ENCODE results near the gene CNTNAP2. TPM values are rescaled to one million over a fixed set of nuclear protein-coding genes. Genes with fewer than 3 reads are reported as not detected.
"Not testable (repeated sequence)": the region's sequence is repeated elsewhere in the genome, so short reads cannot be mapped to it uniquely, and the experiment has no call there.

CNTNAP2 gene
- total RNA-seq, 1 donor from 2014 or later: 1.9 TPM

- no peak for DNase-seq
Measured at GRCh38 chr7:146892151-146892550, 775.5 kb downstream of the CNTNAP2 start.

- no peak for DNase-seq
Measured at GRCh38 chr7:146894927-146895326, 778.3 kb downstream of the CNTNAP2 start.

DNA sequence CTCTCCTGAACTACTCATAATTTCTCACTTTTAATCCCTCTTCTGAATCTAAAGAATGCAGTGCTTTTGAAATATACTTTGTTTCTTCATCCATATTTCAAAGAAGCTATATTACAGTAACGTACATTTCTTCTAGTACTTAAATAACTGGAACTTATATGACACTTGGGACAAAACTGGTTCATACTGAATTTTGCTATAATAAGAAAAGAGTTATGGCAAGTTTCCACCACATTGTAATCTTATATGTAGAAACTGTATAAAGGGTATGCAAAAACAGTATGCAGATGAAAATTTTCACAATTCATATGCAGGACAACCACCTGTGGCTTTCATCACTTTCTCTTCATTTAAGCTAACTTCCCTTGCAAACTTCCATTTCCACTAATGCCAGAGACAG lies 785.7 kb downstream of the CNTNAP2 start:
- DNase-seq: no peak

GRCh38 chr7:146902728-146903127 lies 786.1 kb downstream of the CNTNAP2 start:
- no peak for DNase-seq

- not testable (repeated sequence) for DNase-seq
Measured at GRCh38 chr7:146905746-146906145, 789.1 kb downstream of the CNTNAP2 start.

DNA sequence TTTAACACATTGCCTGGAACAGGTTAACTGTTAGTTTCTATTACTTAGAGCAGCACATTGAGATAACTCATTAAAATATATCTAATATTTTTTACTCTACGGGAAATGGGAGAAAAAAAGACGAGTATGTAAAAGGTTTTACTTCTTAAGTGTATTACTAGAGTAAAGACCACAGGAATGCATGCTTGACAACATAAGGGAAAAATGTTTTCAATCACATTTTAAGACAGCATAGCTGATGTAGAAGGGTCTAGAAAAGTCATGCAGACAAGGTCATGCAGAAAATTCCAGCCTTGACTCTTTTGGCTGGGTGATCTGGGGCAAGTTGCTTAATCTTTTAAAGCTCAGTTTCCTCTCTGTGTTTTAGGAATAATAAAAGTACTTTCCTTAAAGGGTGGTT lies 806.2 kb downstream of the CNTNAP2 start:
- DNase-seq: no peak

DNA sequence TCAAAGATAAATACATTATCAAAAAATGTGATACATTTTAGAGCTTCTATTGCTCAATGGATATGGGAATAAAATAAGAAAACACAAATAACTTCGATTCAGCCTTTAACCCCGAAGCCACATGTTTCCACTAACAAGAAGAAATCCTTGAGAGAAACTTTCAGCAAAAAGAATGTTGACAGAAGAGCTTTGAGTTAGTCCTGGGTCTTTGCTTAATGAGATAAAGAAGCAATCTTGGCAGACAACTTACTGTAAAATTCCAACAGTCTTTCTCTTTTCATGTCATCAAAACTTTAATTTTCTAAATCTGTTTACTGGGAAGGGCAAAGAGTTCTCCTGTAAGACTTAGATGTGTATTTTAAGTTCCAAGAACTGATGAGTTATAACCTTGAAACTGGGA lies 810.2 kb downstream of the CNTNAP2 start:
- DNase-seq: peak; percentile 17

GRCh38 chr7:146937836-146938235 lies 821.2 kb downstream of the CNTNAP2 start:
- no peak for DNase-seq

DNA sequence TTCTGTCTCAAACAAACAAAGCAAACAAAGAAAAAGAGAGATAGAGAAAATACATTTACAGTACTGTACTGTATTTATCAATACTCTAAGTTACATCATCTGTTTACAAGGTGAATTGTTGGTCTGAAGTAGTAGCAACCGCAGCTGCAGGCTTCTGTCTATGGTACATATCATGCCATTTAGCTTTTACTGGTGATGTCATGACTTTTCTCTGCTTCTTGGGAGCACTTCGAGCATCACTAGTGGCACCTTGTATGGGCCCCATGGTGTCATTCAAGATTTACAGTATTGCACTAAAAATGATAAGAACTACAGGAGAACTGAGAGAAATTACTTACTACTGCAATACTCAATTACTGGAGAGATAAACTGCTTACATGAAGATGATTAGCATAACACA lies 826.9 kb downstream of the CNTNAP2 start:
- no peak for DNase-seq

- DNase-seq: no peak
Measured at GRCh38 chr7:146948703-146949102, 832.1 kb downstream of the CNTNAP2 start.

DNA sequence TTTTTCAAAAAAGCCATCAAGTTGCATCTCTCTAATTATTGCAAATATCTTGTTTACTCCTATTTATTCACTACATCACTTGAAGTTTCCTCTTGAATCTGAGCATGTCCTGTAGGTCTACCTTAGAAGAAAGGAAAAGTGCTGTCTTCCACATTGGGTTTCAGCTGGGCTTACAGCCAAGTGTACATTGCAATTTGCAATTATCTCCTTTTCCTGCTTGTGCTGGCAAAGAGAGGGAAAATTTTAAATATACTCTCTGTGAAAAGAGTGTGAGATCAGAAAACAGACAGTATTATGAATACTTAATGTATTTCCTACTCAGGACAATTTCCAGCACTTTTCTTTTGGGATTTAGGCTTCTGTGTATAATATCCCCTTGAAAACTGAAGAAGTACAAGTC lies 839.7 kb downstream of the CNTNAP2 start:
- no peak for DNase-seq

GRCh38 chr7:146956853-146957252 lies 840.3 kb downstream of the CNTNAP2 start:
- DNase-seq: no peak

DNA sequence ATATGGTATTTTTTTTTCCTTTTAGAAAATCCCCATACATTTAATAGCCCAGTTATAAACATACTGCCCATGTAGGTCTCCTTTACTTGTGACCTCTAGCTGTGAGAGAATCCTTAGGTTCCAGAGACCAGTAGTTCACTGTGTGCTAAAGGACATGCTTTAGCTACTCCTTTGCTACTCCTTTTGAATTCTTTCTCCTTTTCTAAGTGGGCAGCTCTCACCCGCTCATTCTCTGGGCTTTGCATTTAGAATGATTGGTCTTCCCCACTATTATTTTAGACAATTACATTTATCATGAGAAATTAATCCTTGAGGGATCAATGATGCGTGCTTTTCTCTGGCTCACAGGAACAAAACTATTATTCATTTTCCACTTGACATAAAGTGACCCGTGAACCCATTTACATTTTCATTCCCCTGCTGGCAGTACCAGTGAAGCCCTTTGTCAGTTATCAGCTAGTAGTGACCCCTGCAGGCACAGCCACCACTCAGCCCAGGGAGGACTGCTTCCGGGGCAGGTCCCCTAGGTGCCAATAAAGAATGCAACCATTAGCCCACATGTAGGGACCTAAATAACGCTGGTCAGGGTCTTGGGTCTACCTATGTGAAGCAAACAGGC lies 844.3 kb downstream of the CNTNAP2 start:
- no peak for DNase-seq

DNA sequence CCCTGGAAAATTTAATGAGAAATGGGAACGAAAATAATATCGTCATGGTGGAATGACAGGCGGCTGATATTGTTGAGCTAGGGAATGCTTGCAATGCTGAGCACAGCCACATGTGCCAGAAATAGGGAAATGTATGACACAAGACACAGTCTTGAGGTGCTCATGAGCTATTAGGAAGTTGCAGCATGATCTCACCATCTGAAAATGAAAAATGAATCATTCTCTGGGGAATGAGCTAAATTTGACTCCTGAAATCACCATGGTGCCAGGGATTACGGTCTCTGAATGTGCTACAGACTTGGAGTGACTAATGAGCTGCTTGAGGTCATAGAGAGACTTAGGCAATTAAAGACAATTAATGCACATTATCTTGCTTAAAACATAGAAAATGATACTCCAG lies 845.0 kb downstream of the CNTNAP2 start:
- DNase-seq: peak; percentile 5

DNA sequence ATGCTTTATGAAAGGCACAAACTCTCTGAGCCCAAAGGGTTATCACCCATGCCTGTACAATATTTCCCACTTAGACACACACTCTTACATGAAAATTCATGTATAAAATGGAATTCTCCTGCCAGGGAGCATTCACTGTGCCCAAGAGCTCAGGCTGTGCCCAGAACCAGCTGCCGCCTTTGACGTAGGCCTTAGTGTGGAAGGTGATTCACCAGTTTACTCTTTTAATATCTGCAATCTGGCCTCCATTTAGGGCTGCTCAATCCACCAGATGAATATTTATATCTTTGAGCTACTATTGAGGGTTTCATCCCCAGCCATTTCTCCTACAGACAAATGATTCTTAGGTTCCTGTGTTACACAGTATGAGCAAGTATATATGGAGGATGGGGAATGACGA lies 849.7 kb downstream of the CNTNAP2 start:
- no peak for DNase-seq

- DNase-seq: no peak
Measured at GRCh38 chr7:146982482-146982881, 865.9 kb downstream of the CNTNAP2 start.

DNA sequence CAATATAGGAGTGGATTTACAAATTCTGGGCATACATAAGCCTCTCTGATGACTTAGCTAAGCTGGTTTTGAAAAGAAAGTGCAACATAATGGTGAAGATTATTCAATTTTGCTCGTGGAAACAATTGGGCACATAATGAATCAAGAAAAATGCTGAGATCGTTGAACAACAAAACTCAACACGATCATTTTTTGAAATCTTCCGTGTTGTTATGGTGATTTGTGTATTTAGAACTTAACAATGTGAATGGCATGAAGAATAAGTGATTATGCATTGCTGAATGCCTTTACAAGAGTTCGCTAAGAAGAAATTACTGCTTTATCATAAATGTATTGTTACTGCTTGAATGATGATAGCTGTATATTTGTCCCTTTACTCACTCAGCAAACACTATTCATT lies 875.0 kb downstream of the CNTNAP2 start:
- DNase-seq: no peak

DNA sequence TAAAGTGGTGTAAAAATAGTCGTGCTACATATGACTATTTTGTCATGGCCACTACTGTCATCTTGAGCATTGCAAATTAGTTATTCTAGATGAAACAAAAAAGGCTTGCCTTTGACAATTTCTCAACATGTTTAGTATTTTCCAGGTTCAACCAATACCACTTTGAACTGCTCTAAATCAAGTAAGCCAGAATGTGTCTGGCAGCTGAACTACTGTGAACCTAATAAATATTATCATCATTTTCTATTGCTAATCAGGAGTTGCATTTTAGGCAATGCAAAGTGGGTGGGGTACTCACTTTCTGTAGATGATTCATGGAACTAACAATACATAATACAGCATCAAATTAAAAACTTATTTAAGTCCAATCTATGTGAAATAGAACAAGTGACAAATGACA lies 877.2 kb downstream of the CNTNAP2 start:
- DNase-seq: no peak

GRCh38 chr7:147008530-147008929 lies 891.9 kb downstream of the CNTNAP2 start:
- DNase-seq: no peak

DNA sequence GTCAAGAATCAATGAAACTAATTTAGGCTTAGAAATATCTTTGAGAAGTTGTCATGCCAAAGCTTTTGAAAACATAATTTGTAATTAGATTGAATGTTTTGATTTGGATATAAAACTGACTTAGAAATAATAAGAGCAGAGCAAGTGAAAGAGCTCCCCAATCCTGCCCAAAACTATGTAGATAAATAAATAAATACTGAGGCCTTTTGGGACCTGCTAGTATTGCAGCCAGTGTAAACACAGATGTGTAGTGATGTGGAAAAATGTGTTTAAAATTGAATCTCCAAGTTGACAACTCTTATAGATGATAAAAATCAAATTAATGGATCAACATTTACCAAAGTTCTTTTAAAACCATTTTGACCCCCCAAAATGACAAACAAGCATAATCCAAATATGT lies 896.1 kb downstream of the CNTNAP2 start:
- no peak for DNase-seq

DNA sequence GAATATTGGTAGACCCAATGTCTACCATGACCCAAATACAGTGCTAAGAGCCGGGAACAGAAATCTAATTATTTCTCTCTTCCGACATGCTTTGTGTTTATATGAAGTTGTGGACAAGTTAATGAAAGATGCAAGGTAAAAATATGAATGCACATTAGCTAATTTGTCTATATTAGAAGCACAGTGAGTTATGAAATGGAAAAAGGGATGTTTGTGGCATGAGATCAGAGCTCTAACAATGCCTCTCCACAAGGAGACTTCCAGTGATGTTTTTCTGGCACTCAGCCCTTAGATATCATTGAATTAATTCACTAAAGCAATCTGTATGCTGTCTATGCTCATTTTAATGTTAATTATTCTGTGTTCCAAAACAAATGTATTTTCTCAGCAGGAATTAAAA lies 897.2 kb downstream of the CNTNAP2 start:
- no peak for DNase-seq

GRCh38 chr7:147014286-147014955 lies 897.8 kb downstream of the CNTNAP2 start:
- DNase-seq: peak; percentile 35

DNA sequence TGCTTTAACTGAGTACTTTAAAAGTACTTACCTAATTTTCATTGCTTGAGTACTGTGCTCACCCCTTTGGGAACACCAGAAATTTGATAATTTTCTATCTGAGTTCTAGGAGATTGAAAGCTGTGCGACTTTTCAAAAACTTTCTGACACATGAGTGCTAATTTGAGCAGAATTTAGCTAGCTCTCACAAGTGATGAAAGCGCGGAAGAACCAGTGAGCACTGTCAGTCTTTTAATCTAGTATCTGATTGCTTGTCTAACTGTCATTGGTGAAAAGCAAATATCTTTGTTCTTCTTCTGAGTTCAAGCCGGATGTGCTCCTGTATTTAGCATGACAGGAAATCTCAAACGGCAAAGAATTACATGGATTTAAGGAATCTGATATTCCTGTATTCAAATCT lies 899.4 kb downstream of the CNTNAP2 start:
- no peak for DNase-seq

DNA sequence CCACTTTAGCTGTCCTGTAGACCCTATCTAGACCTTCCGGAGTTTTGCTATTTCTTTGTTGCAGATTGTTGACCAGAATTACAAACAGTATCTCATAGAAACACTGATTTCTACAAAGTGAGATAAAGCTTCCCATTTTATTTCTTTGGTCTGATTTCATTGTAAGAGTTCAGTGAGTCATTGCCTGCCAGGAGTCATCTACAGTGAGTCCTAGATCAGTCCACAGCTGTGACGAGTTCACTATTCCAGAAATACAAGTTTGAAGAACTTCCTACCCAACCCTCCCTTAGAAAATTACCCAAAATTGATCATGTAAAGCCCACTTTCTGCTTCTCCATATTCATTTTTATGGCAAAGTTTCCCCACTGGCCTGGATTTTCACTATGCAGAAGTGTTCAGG lies 905.5 kb downstream of the CNTNAP2 start:
- DNase-seq: no peak

Measured in skin of body (tissue), 2 donors.